HG03196 (cell line): ENCODE measurements around the gene KIF7.

Experiments used
- ATAC-seq: cut with Tn5 transposase; IDR thresholded peaks from one replicate; pipeline ENCODE4 v1.9.1; 2021; ENCODE audit not compliant: unreplicated experiment

The KIF7 gene

GRCh38 chr15:89669309-89669865, 14.1 kb upstream of the KIF7 start:
- ATAC-seq, result no peak

- ATAC-seq, result no peak
Observed at GRCh38 chr15:89668171-89668570, 12.9 kb upstream of the KIF7 start.

GRCh38 chr15:89667706-89667960, 12.4 kb upstream of the KIF7 start:
- ATAC-seq, result no peak

- no peak for ATAC-seq
Observed at GRCh38 chr15:89666858-89667705, 11.8 kb upstream of the KIF7 start.

GRCh38 chr15:89666184-89666857, 11.1 kb upstream of the KIF7 start:
- no peak for ATAC-seq

GRCh38 chr15:89665449-89666181, 10.3 kb upstream of the KIF7 start:
- ATAC-seq, result no peak

GRCh38 chr15:89664441-89665350, 9.4 kb upstream of the KIF7 start:
- no peak for ATAC-seq

- ATAC-seq, result no peak
Observed at GRCh38 chr15:89662893-89663626, 7.8 kb upstream of the KIF7 start.

- no peak for ATAC-seq
Observed at GRCh38 chr15:89660556-89660955, 5.3 kb upstream of the KIF7 start.

GRCh38 chr15:89659295-89659694, 4.0 kb upstream of the KIF7 start:
- ATAC-seq, result no peak

GRCh38 chr15:89657686-89658200, 2.5 kb upstream of the KIF7 start:
- ATAC-seq, result no peak

GRCh38 chr15:89656116-89656815, 999 bp upstream of the KIF7 start:
- no peak for ATAC-seq

GRCh38 chr15:89654301-89654761, 936 bp downstream of the KIF7 start:
- no peak for ATAC-seq

- ATAC-seq, result no peak
Observed at GRCh38 chr15:89653578-89653977, 1.7 kb downstream of the KIF7 start.

GRCh38 chr15:89652666-89653065, 2.6 kb downstream of the KIF7 start:
- no peak for ATAC-seq

GRCh38 chr15:89652131-89652530, 3.1 kb downstream of the KIF7 start:
- no peak for ATAC-seq

- ATAC-seq, result no peak
Observed at GRCh38 chr15:89649716-89650115, 5.6 kb downstream of the KIF7 start.

GRCh38 chr15:89649013-89649625, 6.1 kb downstream of the KIF7 start:
- ATAC-seq, result no peak
